Fibroblast of skin of back (primary cell): ENCODE measurements around the gene TMEM258.
A peak's percentile ranks its signal among the peaks of the same experiment; 100 is the strongest.

Experiments
- DNase-seq: peaks from one replicate; pipeline ENCODE4 v3.0.0-alpha.2; 2013

Gene TMEM258

GRCh38 chr11:61795459-61795858 lies 3.1 kb upstream of the TMEM258 start:
- DNase-seq: no peak

- DNase-seq: no peak
These were observed 2.2 kb upstream of the TMEM258 start for GRCh38 chr11:61794579-61794978.

GRCh38 chr11:61793829-61794204 lies 1.4 kb upstream of the TMEM258 start:
- DNase-seq: no peak

- DNase-seq: no peak
These were observed 857 bp upstream of the TMEM258 start for GRCh38 chr11:61793083-61793828.

GRCh38 chr11:61791737-61792309 lies 576 bp downstream of the TMEM258 start:
- DNase-seq: peak; percentile 87

GRCh38 chr11:61787928-61788491 lies 4.4 kb downstream of the TMEM258 start:
- DNase-seq: peak; percentile 63

GRCh38 chr11:61785837-61786402 lies 6.5 kb downstream of the TMEM258 start:
- DNase-seq: no peak

GRCh38 chr11:61784506-61784805 lies 7.9 kb downstream of the TMEM258 start:
- DNase-seq: no peak

GRCh38 chr11:61783717-61784505 lies 8.5 kb downstream of the TMEM258 start:
- peak; percentile 67 for DNase-seq

GRCh38 chr11:61782841-61783240 lies 9.6 kb downstream of the TMEM258 start:
- no peak for DNase-seq

GRCh38 chr11:61782299-61782698 lies 10.1 kb downstream of the TMEM258 start:
- DNase-seq: no peak

GRCh38 chr11:61781585-61781984 lies 10.8 kb downstream of the TMEM258 start:
- DNase-seq: no peak

- no peak for DNase-seq
These were observed 11.7 kb downstream of the TMEM258 start for GRCh38 chr11:61780581-61781162.

- no peak for DNase-seq
These were observed 12.5 kb downstream of the TMEM258 start for GRCh38 chr11:61779666-61780525.

GRCh38 chr11:61778920-61779650 lies 13.3 kb downstream of the TMEM258 start:
- DNase-seq: no peak

GRCh38 chr11:61778357-61778886 lies 14.0 kb downstream of the TMEM258 start:
- DNase-seq: no peak

- DNase-seq: peak; percentile 18
These were observed 14.9 kb downstream of the TMEM258 start for GRCh38 chr11:61777234-61778090.

- DNase-seq: peak; percentile 62
These were observed 15.8 kb downstream of the TMEM258 start for GRCh38 chr11:61776561-61777075.
